Ecto neural progenitor cell (in vitro differentiated cells): ENCODE data around the gene KHDC1.
"Not testable (repeated sequence)": the region's sequence is repeated elsewhere in the genome, so short reads cannot be mapped to it uniquely, and the experiment has no call there.

ENCODE experiments used
- DNase-seq: peaks from one replicate; pipeline ENCODE4 v3.0.0-alpha.2; 2018; ENCODE audit warnings: low spot score

KHDC1 gene

GRCh38 chr6:73250016-73250415, 13.0 kb downstream of the KHDC1 start:
- DNase-seq, result no peak

GRCh38 chr6:73248192-73248903, 14.6 kb downstream of the KHDC1 start:
- DNase-seq, result no peak

- DNase-seq, result no peak
Measured at GRCh38 chr6:73242001-73242400, 21.0 kb downstream of the KHDC1 start.

- no peak for DNase-seq
Measured at GRCh38 chr6:73240730-73241129, 22.3 kb downstream of the KHDC1 start.

- no peak for DNase-seq
Measured at GRCh38 chr6:73236144-73236750, 26.7 kb downstream of the KHDC1 start.

- no peak for DNase-seq
Measured at GRCh38 chr6:73234733-73235132, 28.3 kb downstream of the KHDC1 start.

- not testable (repeated sequence) for DNase-seq
Measured at GRCh38 chr6:73233971-73234370, 29.0 kb downstream of the KHDC1 start.

GRCh38 chr6:73233048-73233447, 29.9 kb downstream of the KHDC1 start:
- no peak for DNase-seq

GRCh38 chr6:73231986-73232391, 31.0 kb downstream of the KHDC1 start:
- DNase-seq, result no peak

GRCh38 chr6:73227606-73228255, 35.3 kb downstream of the KHDC1 start:
- DNase-seq, result no peak

GRCh38 chr6:73225396-73225795, 37.6 kb downstream of the KHDC1 start, which contains the start of gene KHDC1L:
Gene KHDC1L, minus strand, starts transcription at chr6:73225496. Its CDS starts 88 bp downstream, at chr6:73225408.
- DNase-seq, result no peak

GRCh38 chr6:73216859-73217258, 46.1 kb downstream of the KHDC1 start:
- no peak for DNase-seq

GRCh38 chr6:73209117-73209516, 53.9 kb downstream of the KHDC1 start:
- no peak for DNase-seq

- DNase-seq, result no peak
Measured at GRCh38 chr6:73207221-73207837, 55.7 kb downstream of the KHDC1 start.

GRCh38 chr6:73204252-73204651, 58.7 kb downstream of the KHDC1 start:
- no peak for DNase-seq

- no peak for DNase-seq
Measured at GRCh38 chr6:73203098-73203497, 59.9 kb downstream of the KHDC1 start.

GRCh38 chr6:73200735-73201134, 62.3 kb downstream of the KHDC1 start:
- no peak for DNase-seq

GRCh38 chr6:73200247-73200646, 62.7 kb downstream of the KHDC1 start:
- no peak for DNase-seq

- no peak for DNase-seq
Measured at GRCh38 chr6:73194744-73195143, 68.3 kb downstream of the KHDC1 start.

- not testable (repeated sequence) for DNase-seq
Measured at GRCh38 chr6:73193302-73193701, 69.7 kb downstream of the KHDC1 start.
